GM12878 (cell line): ENCODE measurements around the gene EEF1G. TPM values are rescaled to one million over a fixed set of nuclear protein-coding genes. Genes with fewer than 3 reads are reported as not detected.

Experiments used
- ATAC-seq: fragments of 200-7000 bp; cut with Tn5 transposase; 3 replicates; pipeline ENCODE4 v1.9.1; 2020; ENCODE audit warnings: mild to moderate bottlenecking, moderate library complexity
- BruUV-seq: library from RNA; stranded (reverse); fragments of 400-500 nt; replicated peaks from 2 replicates; lab custom pipeline; 2021; lab: Mats Ljungman, UMichigan
- CTCF ChIA-PET: fragments of 300-600 bp; sonication (Branson Sonifier 250); formaldehyde crosslinking; extraction: SDS; loops from one replicate; lab custom pipeline; 2021; ENCODE audit warnings: inconsistent platforms; lab: Yijun Ruan, JAX
- POLR2A ChIA-PET: fragments of 350-600 bp; formaldehyde crosslinking; extraction: SDS; loops from one replicate; lab custom pipeline; 2021; ENCODE audit warnings: inconsistent platforms; lab: Charles Lee
- RAD21 ChIA-PET: fragments of 300-600 bp; sonication (Branson Sonifier 250); formaldehyde crosslinking; loops from one replicate; lab custom pipeline; 2023; ENCODE audit warnings: antibody characterized with exemption; ENCODE audit not compliant: unreplicated experiment; lab: Charles Lee
- SMC1A ChIA-PET: fragments of 300-600 bp; sonication (Branson Sonifier 250); formaldehyde crosslinking; loops from one replicate; lab custom pipeline; 2023; ENCODE audit not compliant: unreplicated experiment, uncharacterized antibody; lab: Charles Lee
- DNase-seq: peaks from one replicate; pipeline ENCODE4 v3.0.0-alpha.2; 2011; ENCODE audit warnings: low read depth, low spot score
- FAIRE-seq: peaks from 3 replicates; lab custom pipeline; 2011; peaks lifted over from hg19 to GRCh38; lab: Jason Lieb, UNC
- H2AFZ ChIP-seq: 2 replicates; pipeline ENCODE4 v1.6.0; 2011; ENCODE audit warnings: low read depth, low read length, control low read depth; ENCODE audit not compliant: control insufficient read depth
- H3K27ac ChIP-seq: 2 replicates; pipeline ENCODE4 v1.5.1; 2011; ENCODE audit warnings: control low read depth; ENCODE audit not compliant: control insufficient read depth, insufficient read depth
- H3K27me3 ChIP-seq, 2 experiments: replicated peaks in 1 of 2; 2 replicates each; pipeline versions ENCODE4 v1.6.0 to v1.6.1; 2011; ENCODE audit warnings: low read length in 1 of 2; ENCODE audit not compliant: control insufficient read depth in 2 of 2, insufficient read depth in 2 of 2
- H3K36me3 ChIP-seq, 2 experiments: 2 replicates each; pipeline ENCODE4 v1.5.1; 2011; ENCODE audit warnings: low read length in 1 of 2; ENCODE audit not compliant: control insufficient read depth in 2 of 2, insufficient read depth in 2 of 2
- H3K4me1 ChIP-seq: 2 replicates; pipeline ENCODE4 v1.6.1; 2011; ENCODE audit warnings: mild to moderate bottlenecking, low read length, moderate library complexity, mixed read lengths; ENCODE audit not compliant: control insufficient read depth, insufficient read depth
- H3K4me2 ChIP-seq: 2 replicates; pipeline ENCODE4 v1.6.0; 2011; ENCODE audit warnings: control low read depth; ENCODE audit not compliant: control insufficient read depth, insufficient read depth
- H3K4me3 ChIP-seq: fragments of 200-600 bp; sonication (generic); 2 replicates; pipeline ENCODE4 v1.5.1; 2016
- H3K79me2 ChIP-seq: 2 replicates; pipeline ENCODE4 v1.6.0; 2011; ENCODE audit warnings: low read length; ENCODE audit not compliant: control insufficient read depth, insufficient read depth
- H3K9ac ChIP-seq: 2 replicates; pipeline ENCODE4 v1.8.0; 2011; ENCODE audit warnings: low read length, control low read depth, mixed read lengths; ENCODE audit not compliant: control insufficient read depth, insufficient read depth
- H3K9me3 ChIP-seq: replicated peaks from 3 replicates; pipeline ENCODE4 v1.5.1; 2011; ENCODE audit warnings: mild to moderate bottlenecking, low read length; ENCODE audit not compliant: control insufficient read depth, insufficient read depth
- H4K20me1 ChIP-seq: 2 replicates; pipeline ENCODE4 v1.6.0; 2011; ENCODE audit not compliant: control insufficient read depth, insufficient read depth
- ATF7 ChIP-seq: fragments of 450-650 bp; IDR thresholded peaks from 2 replicates; pipeline ENCODE4 v1.6.1; 2016; ENCODE audit warnings: low read depth, mild to moderate bottlenecking
- BACH1 ChIP-seq: fragments of 450-650 bp; IDR thresholded peaks from 2 replicates; pipeline ENCODE4 v1.6.1; 2017; ENCODE audit warnings: mild to moderate bottlenecking, borderline replicate concordance
- CBX5 ChIP-seq: sonication (generic); IDR thresholded peaks from 2 replicates; pipeline ENCODE4 v1.6.1; 2016; ENCODE audit warnings: low read depth, moderate library complexity, mild to moderate bottlenecking, inconsistent platforms
- E4F1 ChIP-seq: fragments of 450-650 bp; IDR thresholded peaks from 2 replicates; pipeline ENCODE4 v1.6.1; 2018; ENCODE audit warnings: borderline replicate concordance, mild to moderate bottlenecking; ENCODE audit not compliant: partially characterized antibody
- EP300 ChIP-seq, 2 experiments: fragments of 150-350 bp in 1 of 2; IDR thresholded peaks; 2 replicates each; pipeline ENCODE4 v1.6.1; 2011 to 2012; ENCODE audit warnings: low read depth in 2 of 2, low read length in 2 of 2, borderline replicate concordance in 1 of 2, improper control_type of control experiment in 1 of 2, inconsistent platforms in 1 of 2; ENCODE audit not compliant: control insufficient read depth in 1 of 2
- HCFC1 ChIP-seq: fragments of 150-350 bp; IDR thresholded peaks from 2 replicates; pipeline ENCODE4 v1.6.1; 2014; ENCODE audit warnings: low read length
- IRF5 ChIP-seq: fragments of 450-650 bp; IDR thresholded peaks from 2 replicates; pipeline ENCODE4 v1.6.1; 2017; ENCODE audit warnings: borderline replicate concordance
- MAX ChIP-seq: IDR thresholded peaks from 2 replicates; pipeline ENCODE4 v1.6.1; 2012; ENCODE audit warnings: low read depth, low read length, improper control_type of control experiment
- MYC ChIP-seq: IDR thresholded peaks from 2 replicates; pipeline ENCODE4 v1.6.1; 2011; ENCODE audit warnings: mild to moderate bottlenecking, low read length, moderate library complexity, inconsistent platforms; ENCODE audit not compliant: insufficient read depth, insufficient replicate concordance, insufficient read length, severe bottlenecking
- NFIC ChIP-seq: IDR thresholded peaks from 2 replicates; pipeline ENCODE4 v1.6.1; 2012; ENCODE audit warnings: low read depth, mild to moderate bottlenecking, inconsistent platforms, low read length, moderate library complexity
- PBX3 ChIP-seq: IDR thresholded peaks from 2 replicates; pipeline ENCODE4 v1.6.1; 2011; ENCODE audit warnings: mild to moderate bottlenecking, low read depth, low read length, moderate library complexity; ENCODE audit not compliant: insufficient replicate concordance
- POU2F2 ChIP-seq: IDR thresholded peaks from 3 replicates; pipeline ENCODE4 v1.6.1; 2011; ENCODE audit warnings: low read depth, mild to moderate bottlenecking, low read length, borderline replicate concordance
- SMAD5 ChIP-seq: IDR thresholded peaks from 2 replicates; pipeline ENCODE4 v1.6.1; 2016; ENCODE audit warnings: antibody characterized with exemption, low read depth
- SREBF1 ChIP-seq: IDR thresholded peaks from 2 replicates; pipeline ENCODE4 v1.6.1; 2012; ENCODE audit warnings: mild to moderate bottlenecking, low read length
- TAF1 ChIP-seq: IDR thresholded peaks from 2 replicates; pipeline ENCODE4 v1.6.1; 2011; ENCODE audit warnings: mild to moderate bottlenecking, low read depth, low read length, borderline replicate concordance
- TCF7 ChIP-seq: IDR thresholded peaks from 2 replicates; pipeline ENCODE4 v1.6.1; 2014; ENCODE audit warnings: antibody characterized with exemption, borderline replicate concordance
- ZNF622 ChIP-seq: fragments of 450-650 bp; IDR thresholded peaks from 2 replicates; pipeline ENCODE4 v1.6.1; 2017; ENCODE audit warnings: mild to moderate bottlenecking, inconsistent platforms
- ZZZ3 ChIP-seq: IDR thresholded peaks from 2 replicates; pipeline ENCODE4 v1.6.1; 2011; ENCODE audit warnings: low read depth; ENCODE audit not compliant: control insufficient read depth, insufficient read length
- WGBS: methylation state at CpG from one replicate; pipeline ENCODE4 v1.1.6; 2016; ENCODE audit warnings: low lambda C conversion rate; ENCODE audit not compliant: insufficient replicate concordance, insufficient coverage; ENCODE audit errors: missing lambda C conversion rate; 5-methylcytosine and 5-hydroxymethylcytosine counted together
- in situ Hi-C: fragments of 300-500 bp; cut with MboI; formaldehyde crosslinking; loops from 9 replicates; pipeline ENCODE4 v1.14.3; 2018; ENCODE audit warnings: mixed read lengths
- intact Hi-C: fragments of 100-400 bp; cut with micrococcal nuclease; formaldehyde crosslinking; loops from one replicate; pipeline ENCODE4 v1.14.2; 2022; ENCODE audit not compliant: unreplicated experiment
- polyA plus RNA-seq, 11 experiments: library from polyadenylated mRNA; depleted of rRNA in 4 of 11; unstranded in 6 of 11; stranded (reverse) in 5 of 11; fragments of >200 nt; fragmentation: Nextera tagmentation in 4 of 11; fragmentation: Illumina TruSeq in 1 of 11; extraction: Ambion mirVana in 4 of 11; extraction: Trizol in 1 of 11; gene quantifications; 1 replicate in 1 of 11; 2 replicates in 10 of 11; pipeline versions ENCODE4 v1.2.1 to v1.2.3, GENCODE V29; 2011 to 2016; ENCODE audit warnings: inconsistent platforms in 2 of 11, missing spikeins in 2 of 11, low read depth in 1 of 11
- total RNA-seq, 4 experiments: library from RNA; depleted of rRNA in 3 of 4; stranded (reverse); fragments of >200 nt in 3 of 4; fragmentation: Illumina TruSeq in 1 of 4; extraction: Trizol in 1 of 4; gene quantifications; 2 replicates each; pipeline versions ENCODE4 v1.2.1 to v1.2.3, GENCODE V29; 2013 to 2021

EEF1G gene
- total and polyA plus RNA-seq, 10 of the 15 experiments (the other 5 are each of a cell fraction or from before 2014, with no cell fraction given), result 850 to 2,739 (median 2,277) TPM

GRCh38 chr11:62569611-62570010 lies 4.1 kb downstream of the EEF1G start (continued):
- TF ChIP-seq E4F1 (no peak), HCFC1 (no peak), POU2F2 (no peak), MYC (no peak), BACH1 (no peak)

- peak overlapping the region; percentile 6; the same call in 1 of the 2 replicates for H3K4me2 ChIP-seq
- H2AFZ ChIP-seq, result no peak overlapping the region
- BruUV-seq, result no TSS peak
- SMC1A ChIA-PET, result interaction anchor here (0.8 to 3.3 kb wide), 6 partner anchors 12 to 142 kb away, joined by 3 to 18 read pairs (median 3); no protein-coding TSS in a partner anchor
- H3K9me3 ChIP-seq, result no peaks in the 10 kb centered on the region
- POLR2A ChIA-PET, result interaction anchor here (0.7 to 2.0 kb wide), 6 partner anchors 10 to 131 kb away, joined by 3 to 9 read pairs (median 4); partner anchors contain the start of gene TUT1
- 49% methylated on average over 8 of the region's 8 CpGs for WGBS
- FAIRE-seq (no peak), ATAC-seq (peak; percentile 79), DNase-seq (no peak)
- peaks cover 22% of the 10 kb centered on the region for H3K4me1 ChIP-seq
- RAD21 ChIA-PET, result interaction anchor here (1.0 to 3.6 kb wide), 5 partner anchors 9 to 172 kb away, joined by 3 to 22 read pairs (median 9); no protein-coding TSS in a partner anchor
- H3K27ac ChIP-seq, result peak overlapping the region; percentile 8
- peaks cover 10 to 61% of the 10 kb centered on the region in 2 experiments for H3K36me3 ChIP-seq
- H3K79me2 ChIP-seq, result peaks cover 58% of the 10 kb centered on the region
- peaks cover 4% of the 10 kb centered on the region; the same call in 1 of the 2 replicates for H4K20me1 ChIP-seq
- CTCF ChIA-PET, result interaction anchor here (0.6 to 5.7 kb wide), 7 partner anchors 10 to 187 kb away, joined by 3 to 42 read pairs (median 10); partner anchors contain the start of gene TUT1
- in situ Hi-C loops (no loop called here), intact Hi-C loops (no loop called here)
- H3K4me3 ChIP-seq, result no peak overlapping the region
- no peaks in the 10 kb centered on the region for H3K27me3 ChIP-seq
- H3K9ac ChIP-seq, result no peak overlapping the region
- TF ChIP-seq IRF5, result no peak
- no peak for TF ChIP-seq SREBF1
- no peak for TF ChIP-seq MAX
- no peak for TF ChIP-seq EP300 (IDR thresholded peaks at IDR 0.05; ENCODE audit: borderline replicate concordance in 1 of 2, control insufficient read depth in 1 of 2, low read depth in 2 of 2, low read length in 2 of 2)
- TF ChIP-seq ATF7, result no peak
- no peak for TF ChIP-seq TCF7
- TF ChIP-seq NFIC, result no peak
- TF ChIP-seq SMAD5, result no peak
- TF ChIP-seq TAF1, result no peak
- no peak for TF ChIP-seq ZNF622
- TF ChIP-seq ZZZ3, result no peak
- no peak for TF ChIP-seq PBX3
- no peak for TF ChIP-seq CBX5
These were observed 6.6 kb downstream of the EEF1G start for GRCh38 chr11:62567018-62567633.
